GM21515 (cell line): ENCODE measurements around the gene GAS1.

ENCODE experiments used
- ATAC-seq: cut with Tn5 transposase; IDR thresholded peaks from one replicate; pipeline ENCODE4 v1.9.1; 2021; ENCODE audit not compliant: unreplicated experiment

Gene GAS1

DNA sequence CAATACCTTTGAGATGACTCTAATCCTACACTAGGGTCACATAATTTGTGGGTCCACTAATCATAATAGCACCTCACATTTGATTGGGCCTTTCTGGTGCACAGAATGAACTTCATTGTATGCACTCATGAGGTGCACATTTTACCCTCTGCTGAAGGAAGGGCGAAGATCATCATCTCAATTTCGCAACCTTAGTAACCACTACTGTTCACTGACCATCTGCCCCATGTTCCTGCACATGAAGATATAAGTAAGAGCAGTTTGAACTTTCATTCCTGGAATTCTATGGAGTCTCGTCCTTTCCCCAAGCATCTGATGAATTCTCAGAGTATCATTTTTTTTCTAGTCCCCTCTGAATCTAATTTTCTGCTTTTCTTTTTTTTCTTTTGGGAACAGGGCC lies 21.2 kb downstream of the GAS1 start:
- ATAC-seq, result no peak

DNA sequence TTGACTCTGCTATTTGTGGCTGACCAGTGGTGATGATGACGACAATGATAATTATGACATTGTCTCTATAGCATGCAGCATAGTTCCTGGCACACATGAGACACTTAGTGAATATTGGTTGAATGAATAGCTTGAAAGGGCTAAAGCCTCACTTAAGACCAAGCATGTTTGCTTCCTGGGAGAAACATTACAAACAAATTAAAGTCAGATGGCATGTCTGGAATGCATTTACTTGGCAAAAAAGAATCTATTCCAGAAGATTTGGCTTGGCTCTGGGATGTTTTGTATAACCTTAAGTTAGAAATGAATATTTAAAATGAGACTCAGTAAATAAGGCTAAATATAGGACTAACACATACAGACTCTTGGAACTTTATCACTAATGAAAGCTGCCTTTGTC lies 21.6 kb downstream of the GAS1 start:
- ATAC-seq, result no peak

DNA sequence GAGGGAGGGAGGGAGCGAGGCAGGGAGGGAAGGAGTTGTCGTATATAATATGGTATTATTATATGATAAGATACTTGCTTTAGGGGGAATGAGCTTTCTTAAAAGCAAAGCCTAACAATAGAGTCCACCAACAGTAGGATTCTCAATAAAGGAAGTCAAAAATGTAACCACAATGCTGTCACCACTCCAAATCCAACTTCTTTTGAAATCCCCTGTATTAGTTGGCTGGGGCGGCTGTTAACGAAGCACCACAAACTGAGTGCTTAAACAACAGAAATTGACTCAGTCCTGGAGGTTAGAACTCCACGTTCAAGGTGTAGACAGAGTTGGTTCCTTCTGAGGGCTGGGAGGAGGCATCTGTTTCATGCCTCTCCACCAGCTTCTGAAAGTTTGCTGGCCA lies 23.1 kb downstream of the GAS1 start:
- ATAC-seq, result no peak

DNA sequence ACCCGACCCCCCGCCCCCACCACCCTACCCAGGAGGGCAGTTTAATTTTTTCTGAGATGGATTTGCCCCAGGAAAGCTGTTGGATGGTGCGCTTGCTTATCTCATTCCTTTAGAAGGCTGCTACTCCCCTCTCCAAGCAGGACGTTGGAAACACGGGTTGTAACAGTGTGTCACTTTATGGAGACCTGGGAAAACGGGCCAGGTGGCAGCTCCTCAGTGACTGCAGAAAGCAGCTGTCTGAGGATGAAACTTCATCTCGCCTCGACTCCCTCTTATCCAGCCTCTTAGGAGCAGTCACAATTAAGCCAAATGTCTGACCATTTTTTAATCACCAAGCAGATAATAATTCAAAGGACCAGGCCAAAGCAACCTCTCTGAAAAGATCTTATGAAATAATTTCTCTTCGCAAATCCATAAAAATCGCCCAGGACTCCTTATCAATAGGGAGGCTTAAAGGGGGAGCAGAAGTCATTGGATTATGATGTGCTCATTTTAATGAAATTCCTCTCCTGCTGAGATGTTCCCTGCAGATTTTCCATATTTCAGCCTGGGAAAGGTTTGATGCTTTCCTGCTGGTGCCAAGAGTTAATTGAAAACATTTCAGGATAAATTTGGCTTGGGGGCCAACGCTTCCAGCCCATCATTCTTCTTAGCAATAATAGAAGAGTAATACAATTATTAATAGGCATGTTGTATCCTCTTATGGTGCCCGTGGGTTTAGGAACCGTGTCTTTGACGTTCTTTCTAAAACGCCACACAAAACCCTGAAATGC lies 26.0 kb downstream of the GAS1 start:
- ATAC-seq, result no peak

- ATAC-seq, result no peak
Measured at GRCh38 chr9:86918556-86918955, 28.8 kb downstream of the GAS1 start.

DNA sequence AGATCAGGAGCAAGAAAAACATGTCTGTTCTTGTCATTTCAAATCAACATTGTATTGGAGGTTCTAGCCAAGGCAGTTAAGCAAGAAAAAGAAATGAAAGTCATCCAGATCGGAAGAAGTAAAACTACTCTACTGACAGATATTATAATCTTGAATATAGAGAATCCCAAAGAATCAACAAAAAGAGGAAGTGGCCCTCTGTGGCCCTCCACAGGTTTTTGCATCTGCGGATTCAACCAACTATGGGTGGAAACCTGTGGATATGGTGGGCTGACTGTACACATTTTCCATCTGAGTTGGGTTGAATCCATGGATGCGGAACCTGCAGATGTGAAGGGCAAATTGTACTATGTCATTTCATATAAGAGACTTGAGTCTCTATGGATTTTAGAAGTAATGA lies 35.1 kb downstream of the GAS1 start:
- no peak for ATAC-seq

DNA sequence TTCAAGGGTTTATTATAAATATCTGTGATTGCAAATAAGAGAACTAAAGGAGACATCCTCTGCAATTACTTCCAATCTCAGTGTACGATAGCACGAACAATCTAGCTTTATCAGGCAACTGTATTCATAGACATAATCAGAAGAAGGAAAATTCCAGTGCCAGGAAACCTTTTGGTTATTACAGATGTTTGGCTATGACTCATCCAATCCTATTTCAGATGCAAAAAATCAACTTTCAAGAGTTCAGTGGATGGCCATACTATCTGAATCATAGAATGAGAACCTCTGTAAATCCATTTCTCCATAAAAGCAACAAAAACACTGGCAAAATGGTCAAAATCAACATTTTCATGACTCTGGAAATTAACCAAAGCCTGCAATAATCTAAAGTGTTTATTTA lies 37.9 kb downstream of the GAS1 start:
- no peak for ATAC-seq

- ATAC-seq, result no peak
Measured at GRCh38 chr9:86908261-86908660, 39.0 kb downstream of the GAS1 start.

- ATAC-seq, result no peak
Measured at GRCh38 chr9:86907346-86907745, 40.0 kb downstream of the GAS1 start.

DNA sequence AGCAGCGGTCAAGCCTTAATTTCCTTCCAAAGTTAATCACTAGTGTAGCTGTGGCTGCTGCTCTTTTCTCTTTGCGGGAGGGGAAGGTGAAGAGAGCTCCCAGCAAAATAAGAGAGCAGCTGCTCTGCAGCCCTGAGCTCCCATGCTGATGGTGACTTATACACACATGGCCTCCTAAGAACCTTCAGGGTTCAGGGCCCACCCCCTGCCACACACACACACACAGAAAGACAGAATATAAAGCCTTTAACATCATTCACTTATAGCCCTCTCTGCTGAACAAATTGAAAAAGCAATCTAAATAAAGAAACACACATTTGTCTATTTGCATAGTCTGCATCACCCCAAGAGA lies 43.6 kb downstream of the GAS1 start:
- ATAC-seq, result no peak

- no peak for ATAC-seq
Measured at GRCh38 chr9:86902991-86903733, 44.1 kb downstream of the GAS1 start.

DNA sequence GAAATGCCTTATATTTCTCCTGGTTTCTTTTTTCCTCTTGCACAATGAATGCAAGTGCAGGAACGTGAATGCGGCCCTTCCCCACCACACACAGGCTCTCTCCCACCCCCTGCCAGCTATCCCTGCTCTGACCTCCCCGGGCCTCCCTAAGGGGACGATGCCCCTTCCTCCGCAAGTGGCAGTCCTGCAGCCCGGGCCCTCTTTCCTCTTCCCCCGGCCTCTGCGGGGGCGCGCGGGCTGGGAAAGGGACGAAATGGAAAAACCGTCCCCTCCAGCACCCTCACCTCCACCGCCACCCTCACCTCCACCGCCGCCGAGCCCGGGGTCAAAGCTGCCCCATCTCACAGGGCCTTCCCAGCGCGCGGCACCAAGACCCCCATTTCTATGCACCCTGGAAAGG lies 44.7 kb downstream of the GAS1 start:
- ATAC-seq, result no peak

DNA sequence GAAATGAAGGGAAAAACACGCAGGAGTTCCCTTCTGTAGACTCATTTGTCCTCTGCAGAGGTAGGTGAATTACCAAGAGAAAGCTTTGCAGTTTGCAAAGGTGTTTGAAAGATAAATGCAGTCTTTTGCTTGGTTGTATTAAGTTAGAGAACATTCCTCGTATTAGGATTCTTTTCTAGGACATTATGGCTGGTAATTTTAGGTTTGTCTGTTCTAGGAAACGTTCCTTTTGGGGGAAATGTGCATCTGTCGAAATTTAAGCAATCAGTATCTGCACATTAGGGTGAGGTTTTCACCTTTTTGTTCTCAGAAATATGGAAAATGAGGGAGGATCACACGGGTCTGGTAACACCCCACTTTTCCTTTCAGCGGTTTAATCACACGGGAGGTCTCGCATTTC lies 45.1 kb downstream of the GAS1 start:
- no peak for ATAC-seq

GRCh38 chr9:86901511-86901910 lies 45.8 kb downstream of the GAS1 start:
- no peak for ATAC-seq
